Left cardiac atrium (tissue), 4 donors: Measurements from ENCODE around the gene CACNG7. TPM values are rescaled to one million over a fixed set of nuclear protein-coding genes. Genes with fewer than 3 reads are reported as not detected.
"Not testable (repeated sequence)": the region's sequence is repeated elsewhere in the genome, so short reads cannot be mapped to it uniquely, and the experiment has no call there.

Experiments used
- ATAC-seq, 2 donors: fragments of 200-7000 bp; cut with Tn5 transposase; one replicate each; pipeline ENCODE4 v1.9.1; 2020; ENCODE audit warnings: mild to moderate bottlenecking in 2 of 2, moderate library complexity in 2 of 2
- DNase-seq: peaks from one replicate; pipeline ENCODE4 v3.0.0-alpha.2; 2020
- intact Hi-C, 2 donors: fragments of 100-400 bp; cut with DNase I; formaldehyde crosslinking; loops; one replicate each; pipeline versions ENCODE4 v1.14.1 to v1.15.1; 2022 to 2023
- total RNA-seq, 2 donors: library from RNA; stranded (reverse); fragmentation: NEBNext Ultra II Directional; extraction: Animal tissue kit (Norgen Biotek cat#: 25700); gene quantifications; one replicate each; pipeline ENCODE4 v1.2.1, GENCODE V29; 2021
- donor health status: DM: no; HTN: yes; CAD: no.
- donor health status: DM: no; HTN: yes; CAD: no; lungs with severe emphysema.
- donor health status: DM: yes; HTN: yes; CAD: no.
- donor health status: Dilated cardiomyopathy.

CACNG7 gene
- total RNA-seq, 2 donors from 2014 or later = not detected

DNA sequence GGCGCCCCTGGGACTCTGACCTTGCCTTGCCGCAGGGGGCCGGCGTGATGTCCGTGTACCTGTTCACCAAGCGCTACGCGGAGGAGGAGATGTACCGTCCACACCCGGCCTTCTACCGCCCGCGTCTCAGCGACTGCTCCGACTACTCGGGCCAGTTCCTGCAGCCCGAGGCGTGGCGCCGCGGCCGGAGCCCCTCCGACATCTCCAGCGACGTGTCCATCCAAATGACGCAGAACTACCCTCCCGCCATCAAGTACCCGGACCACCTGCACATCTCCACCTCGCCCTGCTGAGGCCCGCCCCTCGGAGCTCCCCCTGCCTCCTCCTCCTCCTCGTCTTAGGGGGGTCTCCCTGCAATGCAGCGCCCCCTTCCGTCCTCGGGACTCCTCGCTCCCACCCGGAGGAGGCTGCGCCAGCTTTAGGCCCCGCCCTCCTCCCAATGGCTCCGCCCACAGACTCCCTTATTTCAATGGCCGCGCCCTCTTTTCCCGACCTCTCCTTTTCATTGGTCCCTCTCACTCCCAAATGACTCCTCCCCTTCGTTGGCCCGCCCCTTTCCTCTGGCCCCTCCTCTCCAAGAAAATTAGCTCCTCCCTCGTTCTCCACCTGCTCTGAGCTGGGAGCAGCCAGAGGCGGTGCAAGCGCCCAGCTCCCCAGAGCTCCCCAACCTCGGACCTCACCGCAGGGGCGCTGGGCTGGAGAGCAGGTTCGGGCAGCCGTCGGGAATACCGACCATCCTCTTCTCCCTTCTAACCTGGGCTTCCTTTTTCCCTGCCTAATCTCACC is 33.1 kb downstream of the CACNG7 start:
- intact Hi-C loops = no loop called here
- DNase-seq = no peak
- no peak for ATAC-seq

DNA sequence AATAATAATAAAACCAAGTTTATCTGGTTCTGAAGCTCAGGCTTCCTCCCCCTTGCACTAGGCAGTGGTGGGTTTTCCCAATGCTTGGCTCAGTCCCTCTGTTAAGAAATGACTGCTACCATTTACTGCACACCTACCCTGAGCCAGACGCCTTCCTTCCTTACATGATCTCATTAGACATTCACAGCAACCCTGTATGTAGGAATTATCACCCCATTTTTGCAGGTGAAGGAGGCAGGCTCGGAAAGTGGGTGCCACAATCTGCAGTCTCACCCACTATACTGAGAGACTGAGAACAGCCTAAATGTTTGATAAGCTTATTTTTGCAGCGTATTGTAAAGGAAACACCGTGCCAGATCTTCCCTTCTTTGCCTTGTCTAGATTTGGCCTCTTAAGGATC is 35.3 kb downstream of the CACNG7 start:
- intact Hi-C loops = no loop called here
- DNase-seq = no peak
- no peak for ATAC-seq

DNA sequence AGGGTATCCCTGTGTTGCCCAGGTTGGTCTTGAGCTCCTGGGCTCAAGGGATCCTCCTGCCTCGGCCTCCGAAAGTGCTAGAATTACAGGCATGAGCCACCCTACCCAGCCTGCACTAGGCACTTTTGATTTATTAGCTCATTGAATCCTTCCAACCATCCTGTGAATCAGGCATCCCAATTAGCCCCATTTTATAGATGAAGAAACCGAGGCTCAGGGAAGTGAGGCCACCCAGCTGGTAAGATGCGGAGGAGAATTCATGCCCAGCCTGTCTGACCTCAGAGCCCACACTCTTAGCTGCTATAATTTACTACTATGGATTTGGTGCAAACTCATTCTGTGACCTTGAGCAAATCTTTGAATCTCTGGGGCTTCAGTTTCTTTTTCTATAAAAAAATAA is 35.9 kb downstream of the CACNG7 start:
- no peak for ATAC-seq
- intact Hi-C loops = no loop called here

DNA sequence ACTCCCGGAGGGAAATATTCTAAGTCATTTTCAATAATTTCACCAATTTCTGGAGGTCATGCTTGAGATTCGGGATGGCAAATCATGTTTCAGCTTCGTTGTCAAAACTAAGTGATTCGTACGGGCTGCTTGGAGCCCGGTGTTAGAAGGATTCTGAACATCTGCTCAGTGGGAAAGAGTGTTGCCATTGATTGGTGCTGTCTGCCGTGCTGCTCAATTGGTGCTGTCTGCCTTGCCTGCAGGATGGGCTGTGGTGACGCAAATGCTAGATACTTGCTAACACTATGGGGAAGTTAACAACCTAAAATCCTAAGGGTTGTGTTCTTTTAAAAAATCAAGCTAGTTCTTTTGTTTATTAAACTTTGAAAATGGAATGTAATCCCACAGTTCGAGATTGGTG is 36.4 kb downstream of the CACNG7 start:
- DNase-seq = no peak
- no peak for ATAC-seq

More for the DNA sequence above, 35.9 kb downstream of the CACNG7 start:
- no peak for DNase-seq

GRCh38 chr19:53945998-53946397 is 36.9 kb downstream of the CACNG7 start:
- no peak for DNase-seq
- intact Hi-C loops = no loop called here

More for the DNA sequence above, 36.4 kb downstream of the CACNG7 start:
- intact Hi-C loops = no loop called here

DNA sequence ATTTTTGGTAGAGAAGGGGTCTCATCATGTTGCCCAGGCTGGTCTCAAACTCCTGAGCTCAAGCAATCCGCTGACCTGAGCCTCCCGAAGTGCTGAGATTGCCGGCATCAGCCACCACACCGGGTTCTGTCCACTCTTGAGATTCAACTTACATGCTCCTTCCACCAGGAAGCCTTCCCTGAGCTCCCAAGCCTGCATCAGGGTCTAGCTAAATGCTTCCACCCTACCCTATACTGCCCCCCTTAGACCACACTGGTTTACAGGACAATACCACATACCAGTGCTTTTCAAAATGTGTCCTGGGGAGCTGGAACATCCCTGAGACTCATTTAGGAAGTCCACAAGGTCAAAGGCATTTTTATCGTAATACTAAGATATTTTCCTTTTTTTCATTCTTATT is 38.5 kb downstream of the CACNG7 start:
- intact Hi-C loops = no loop called here
- no peak for DNase-seq
- ATAC-seq = no peak

More at GRCh38 chr19:53945998-53946397, 36.9 kb downstream of the CACNG7 start:
- no peak for ATAC-seq

GRCh38 chr19:53948611-53949010 is 39.5 kb downstream of the CACNG7 start:
- ATAC-seq, DNase-seq, intact Hi-C loops: not testable (repeated sequence)

GRCh38 chr19:53951436-53951835 is 42.4 kb downstream of the CACNG7 start:
- intact Hi-C loops = no loop called here
- DNase-seq (no peak), ATAC-seq (no peak)

DNA sequence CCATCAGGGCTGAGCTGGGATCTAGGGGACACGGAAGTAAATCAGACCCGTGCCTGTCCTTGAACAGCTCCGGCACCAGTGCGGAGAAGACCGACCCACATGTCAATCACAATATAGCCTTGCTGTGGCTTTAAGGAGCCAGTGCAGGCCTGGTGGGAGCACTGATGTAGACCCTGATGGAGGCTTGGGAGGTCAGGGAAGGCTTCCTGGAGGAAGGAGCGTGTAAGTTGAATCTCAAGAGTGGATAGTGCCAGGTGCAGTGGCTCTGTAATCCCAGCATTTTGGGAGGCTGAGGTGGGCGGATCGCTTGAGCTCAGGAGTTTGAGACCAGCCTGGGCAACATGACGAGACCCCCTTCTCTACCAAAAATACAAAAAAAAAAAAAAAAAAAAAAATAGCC is 42.9 kb downstream of the CACNG7 start:
- intact Hi-C loops = no loop called here
- no peak for DNase-seq
- ATAC-seq = no peak

DNA sequence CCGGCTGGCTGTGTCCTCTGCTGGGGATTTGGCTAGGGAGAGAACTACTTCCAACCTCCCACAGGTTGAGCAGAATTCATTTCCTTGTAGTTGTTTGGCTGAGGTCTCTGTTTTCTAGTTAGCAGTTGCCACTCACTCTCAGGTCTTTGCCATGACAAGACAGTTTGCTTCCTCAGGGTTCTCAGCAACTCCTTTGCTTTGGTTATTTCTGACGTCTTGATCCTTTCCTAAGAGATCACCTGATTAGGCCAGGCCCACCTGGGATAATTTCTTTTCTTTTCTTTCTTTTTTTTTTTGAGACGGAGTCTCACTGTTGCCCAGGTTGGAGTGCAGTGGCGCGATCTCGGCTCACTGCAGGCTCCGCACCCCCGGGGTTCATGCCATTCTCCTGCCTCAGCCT is 44.3 kb downstream of the CACNG7 start:
- no peak for ATAC-seq
- intact Hi-C loops = no loop called here
- DNase-seq = no peak

DNA sequence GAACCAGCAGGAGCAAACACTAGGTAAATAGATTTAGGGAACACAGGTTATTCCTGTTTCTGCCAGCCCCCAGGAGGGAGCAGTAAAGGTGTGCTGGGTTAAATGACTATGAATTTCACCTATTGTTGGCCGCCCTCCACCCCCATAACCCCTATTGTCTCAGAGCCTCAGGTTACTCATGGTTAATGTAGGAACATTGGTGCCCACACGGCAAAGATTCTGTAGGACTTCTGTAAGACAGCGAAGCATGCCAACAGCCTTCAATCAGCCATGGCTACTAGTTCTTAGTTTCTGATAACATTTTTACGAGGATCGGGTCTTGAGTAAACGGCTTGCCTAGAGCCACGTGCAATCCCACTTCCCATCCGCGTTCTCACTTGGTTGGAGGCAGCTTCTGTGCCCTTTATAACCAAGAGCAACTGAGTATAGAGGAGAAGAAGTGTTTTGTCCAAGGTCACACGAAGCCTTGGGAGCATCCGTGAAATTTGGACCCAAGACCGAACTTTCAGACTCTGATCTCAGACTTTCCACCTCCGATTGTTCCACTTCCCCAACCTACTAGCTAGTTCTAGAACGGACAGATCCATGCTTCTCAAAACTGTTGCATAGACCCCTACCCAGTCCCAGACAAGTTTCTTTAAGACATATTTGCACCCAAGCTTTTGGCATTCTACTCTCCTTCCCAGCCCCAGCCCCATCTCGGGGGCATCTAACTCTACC is 48.5 kb downstream of the CACNG7 start:
- DNase-seq = no peak
- no peak for ATAC-seq
- intact Hi-C loops = no loop called here

- ATAC-seq = no peak
- intact Hi-C loops = no loop called here
These were observed 49.1 kb downstream of the CACNG7 start for GRCh38 chr19:53958168-53958571.

DNA sequence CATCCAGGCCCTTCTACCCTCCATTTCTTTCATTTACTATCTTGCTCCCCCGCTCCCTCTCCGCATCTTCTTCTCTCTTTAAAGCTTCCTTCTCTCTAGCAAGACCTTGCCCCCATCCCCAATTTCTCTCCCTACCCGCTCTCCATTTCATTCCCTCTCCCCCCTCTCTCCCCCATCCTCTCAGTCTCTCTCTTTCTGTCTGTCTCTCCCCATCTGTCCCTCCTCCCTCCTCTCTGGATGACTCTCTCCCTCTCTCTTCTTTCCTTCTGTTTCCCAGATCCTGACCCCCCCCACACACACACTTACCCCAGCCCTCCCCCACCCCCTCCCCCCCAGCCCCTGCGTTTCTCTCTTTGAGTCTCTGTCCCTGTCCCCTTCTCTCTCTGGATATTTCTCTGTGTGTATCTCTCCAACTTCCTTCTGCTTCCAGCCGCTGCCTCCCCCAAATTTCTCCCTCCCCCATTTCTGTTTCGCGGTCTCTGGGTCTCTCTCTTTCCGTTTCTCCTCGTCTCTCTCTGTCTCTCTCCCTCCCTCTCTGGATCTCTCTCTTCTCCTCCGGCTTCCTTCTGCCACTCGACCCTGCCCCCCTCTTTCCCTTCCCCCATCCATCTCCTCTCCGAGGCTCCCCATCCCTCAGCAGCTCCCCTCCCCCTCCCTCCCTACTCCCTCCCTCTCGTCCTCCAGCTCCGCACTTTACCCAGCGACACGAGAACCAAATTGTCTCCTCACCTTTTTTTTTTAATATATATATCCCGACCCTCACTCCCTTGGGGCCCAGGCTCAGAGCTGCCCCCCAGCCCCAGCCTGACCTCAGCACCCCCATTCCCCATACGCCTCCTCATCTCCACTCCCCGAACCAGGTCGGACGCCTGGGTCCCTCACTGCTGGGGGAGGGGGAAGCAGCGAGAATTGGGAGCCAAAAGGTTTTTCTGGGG is 50.0 kb downstream of the CACNG7 start:
- ATAC-seq (no peak), DNase-seq (no peak)
- intact Hi-C loops = no loop called here

More at GRCh38 chr19:53958168-53958571, 49.1 kb downstream of the CACNG7 start:
- DNase-seq = no peak

DNA sequence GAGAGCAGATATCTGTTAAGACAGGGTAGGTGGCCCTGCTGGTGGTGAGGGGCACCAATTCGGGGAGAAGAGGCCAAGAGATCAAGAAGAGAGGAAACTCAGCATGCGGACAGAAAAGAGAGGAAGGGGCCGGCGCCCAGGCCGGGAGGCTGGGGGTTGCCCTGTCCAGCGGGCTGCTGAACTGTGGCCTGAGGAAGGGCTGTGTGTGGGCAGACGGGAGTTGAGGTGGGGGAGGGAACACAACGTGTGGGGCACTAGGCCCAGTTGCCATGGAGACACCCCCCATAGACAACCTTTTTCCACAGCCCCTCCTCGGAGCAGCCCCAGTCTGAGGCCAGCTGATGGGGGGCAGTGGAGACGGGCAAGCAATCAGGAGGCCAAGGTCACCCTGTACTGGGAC is 51.1 kb downstream of the CACNG7 start:
- intact Hi-C loops = no loop called here
- DNase-seq = no peak
- ATAC-seq = no peak

- ATAC-seq (no peak), DNase-seq (no peak)
- intact Hi-C loops = no loop called here
These were observed 51.8 kb downstream of the CACNG7 start for GRCh38 chr19:53960886-53961285.

DNA sequence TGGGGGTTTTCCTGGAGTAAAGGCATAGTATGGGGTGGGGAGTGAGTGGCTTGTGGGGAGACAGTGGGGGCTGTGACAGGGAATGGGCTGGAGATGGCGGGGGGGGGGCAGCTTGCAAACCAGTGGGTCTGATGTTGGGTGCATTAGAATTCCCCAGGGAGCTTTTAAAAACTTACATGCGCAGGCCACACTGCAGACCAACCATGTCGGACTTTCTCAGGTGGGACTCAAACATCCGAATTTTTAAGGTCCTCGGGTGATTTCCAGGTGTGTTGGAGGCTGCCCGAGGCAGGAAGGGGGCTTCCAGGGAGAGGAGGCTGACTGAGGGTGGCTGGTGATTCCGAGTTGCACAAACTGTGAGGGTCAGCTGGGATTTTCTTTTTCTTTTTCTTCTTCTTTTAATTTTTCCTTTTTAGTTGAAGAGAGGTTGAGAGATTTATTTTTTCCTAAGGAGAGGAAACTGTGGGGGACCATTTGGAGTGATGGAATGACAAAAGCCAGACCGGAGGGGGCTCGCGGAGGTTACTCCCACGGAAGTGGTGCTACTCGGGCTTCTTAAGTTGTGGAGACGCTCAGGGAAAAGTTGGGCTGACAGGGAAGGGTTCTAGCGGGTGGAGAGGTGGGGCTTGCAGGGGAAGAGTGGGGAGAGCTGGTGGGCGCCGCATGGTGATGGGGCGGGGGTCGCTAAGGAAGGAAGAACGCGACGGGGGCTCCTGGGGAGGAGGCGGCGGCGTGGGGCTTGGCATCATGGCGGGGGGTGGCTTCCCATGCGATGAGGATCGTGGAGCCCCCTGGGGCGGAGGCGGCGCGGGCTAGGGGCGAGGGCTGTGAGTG is 52.7 kb downstream of the CACNG7 start:
- intact Hi-C loops = no loop called here
- no peak for DNase-seq
- ATAC-seq = no peak

- intact Hi-C loops = no loop called here
- no peak for DNase-seq
- no peak for ATAC-seq
These were observed 53.9 kb downstream of the CACNG7 start, which contains the start of gene CACNG8 for GRCh38 chr19:53962887-53963431. Gene CACNG8, plus strand, starts transcription at chr19:53962937.

- intact Hi-C loops = no loop called here
- no peak for DNase-seq
- ATAC-seq = no peak
These were observed 56.0 kb downstream of the CACNG7 start for GRCh38 chr19:53965091-53965490.
